NCI-H2227 (cell line): Measurements from ENCODE around the gene NEUROD2.

ENCODE experiments used
- DNase-seq: peaks from one replicate; lab custom pipeline; 2025; ENCODE audit not compliant: unreplicated experiment; lab: John Stamatoyannopoulos, UW

NEUROD2 gene

GRCh38 chr17:39607851-39608130, at the start of gene NEUROD2:
TSS of gene NEUROD2 (minus strand) at chr17:39607920. CDS start at chr17:39606599, 1,321 bp downstream.
- DNase-seq: no peak

GRCh38 chr17:39655105-39655504, 47.4 kb upstream of the NEUROD2 start:
- DNase-seq: no peak

GRCh38 chr17:39653662-39654331, 46.1 kb upstream of the NEUROD2 start:
- peak; percentile 51 for DNase-seq

- no peak for DNase-seq
Measured at GRCh38 chr17:39653316-39653661, 45.6 kb upstream of the NEUROD2 start.

- peak; percentile 31 for DNase-seq
Measured at GRCh38 chr17:39652587-39653315, 45.0 kb upstream of the NEUROD2 start.

GRCh38 chr17:39651923-39652586, 44.3 kb upstream of the NEUROD2 start:
- no peak for DNase-seq

- DNase-seq: no peak
Measured at GRCh38 chr17:39650121-39650579, 42.4 kb upstream of the NEUROD2 start.

- no peak for DNase-seq
Measured at GRCh38 chr17:39648616-39649366, 41.1 kb upstream of the NEUROD2 start.

GRCh38 chr17:39647256-39647655, 39.5 kb upstream of the NEUROD2 start:
- DNase-seq: no peak

GRCh38 chr17:39643271-39643670, 35.6 kb upstream of the NEUROD2 start:
- DNase-seq: no peak

GRCh38 chr17:39642291-39643074, 34.8 kb upstream of the NEUROD2 start:
- no peak for DNase-seq

- DNase-seq: no peak
Measured at GRCh38 chr17:39641883-39642282, 34.2 kb upstream of the NEUROD2 start.

GRCh38 chr17:39641097-39641496, 33.4 kb upstream of the NEUROD2 start:
- no peak for DNase-seq

GRCh38 chr17:39640591-39641031, 32.9 kb upstream of the NEUROD2 start:
- no peak for DNase-seq

- DNase-seq: no peak
Measured at GRCh38 chr17:39639566-39640458, 32.1 kb upstream of the NEUROD2 start.

- no peak for DNase-seq
Measured at GRCh38 chr17:39639043-39639442, 31.3 kb upstream of the NEUROD2 start.

- no peak for DNase-seq
Measured at GRCh38 chr17:39638317-39638716, 30.6 kb upstream of the NEUROD2 start.

- peak; percentile 93 for DNase-seq
Measured at GRCh38 chr17:39636927-39637736, 29.4 kb upstream of the NEUROD2 start, which contains the start of gene STARD3. TSS of gene STARD3 (plus strand) at chr17:39637144. CDS start at chr17:39653532, 16,388 bp downstream.

GRCh38 chr17:39636587-39636926, 28.8 kb upstream of the NEUROD2 start:
- no peak for DNase-seq
